ENCODE results near the gene CAMSAP3. TPM values are rescaled to one million over a fixed set of nuclear protein-coding genes. Genes with fewer than 3 reads are reported as not detected.

CAMSAP3 gene
- total and polyA plus RNA-seq, 11 donors: 0.04 to 3.7 (median 0.72) TPM

- H3K27ac ChIP-seq: no peak overlapping the region
- intact Hi-C loops (cut with DNase I): loop anchor here in 1 of 10 donors (10.0 kb wide), 1 partner anchor 98 kb away; no protein-coding TSS in a partner anchor
- WGBS, 4 donors: 86 to 90% (median 88%) methylated on average over 14 of the region's 14 CpGs
- H3K36me3 ChIP-seq: no peaks in the 10 kb centered on the region
- H3K9me3 ChIP-seq: no peaks in the 10 kb centered on the region
- no peak for TF ChIP-seq CTCF (IDR thresholded peaks at IDR 0.05)
- peaks cover 0 to 26% (median 0%) of the 10 kb centered on the region in 9 donors for H3K27me3 ChIP-seq
- no peak for DNase-seq
- peaks cover 0 to 10% (median 0%) of the 10 kb centered on the region in 12 donors for H3K4me1 ChIP-seq
- H3K4me3 ChIP-seq: no peak overlapping the region
- ATAC-seq: no peak
Measured at GRCh38 chr19:7662657-7663056, 67.0 kb downstream of the CAMSAP3 start.

- 59 to 71% (median 70%) methylated on average over 7 of the region's 7 CpGs for WGBS, 4 donors
- no peaks in the 10 kb centered on the region for H3K9me3 ChIP-seq
- no peak for ATAC-seq
Measured at GRCh38 chr19:7663706-7664105, 68.0 kb downstream of the CAMSAP3 start.

GRCh38 chr19:7665076-7665475, 69.4 kb downstream of the CAMSAP3 start:
- Histone ChIP-seq H3K27ac (no peak overlapping the region), H3K4me1 (no peaks in the 10 kb centered on the region), H3K36me3 (no peaks in the 10 kb centered on the region), H3K9me3 (no peaks in the 10 kb centered on the region), H3K27me3 (peaks cover 0 to 35% (median 10%) of the 10 kb centered on the region in 9 donors), H3K4me3 (no peak overlapping the region)
- intact Hi-C loops (cut with DNase I): loop anchor here in 1 of 10 donors (10.0 kb wide), 1 partner anchor 100 kb away; no protein-coding TSS in a partner anchor
- TF ChIP-seq CTCF (IDR thresholded peaks at IDR 0.05): no peak
- TF ChIP-seq POLR2A (IDR thresholded peaks at IDR 0.05): no peak
- DNase-seq (no peak), ATAC-seq (no peak)
- WGBS, 4 donors: 45 to 61% (median 58%) methylated on average over 4 of the region's 4 CpGs

More at GRCh38 chr19:7663706-7664105, 68.0 kb downstream of the CAMSAP3 start:
- no peak for DNase-seq
- TF ChIP-seq CTCF (IDR thresholded peaks at IDR 0.05) (no peak), POLR2A (IDR thresholded peaks at IDR 0.05) (no peak)
- H3K36me3 ChIP-seq: no peaks in the 10 kb centered on the region
- H3K27ac ChIP-seq: no peak overlapping the region
- peaks cover 0 to 28% (median 0%) of the 10 kb centered on the region in 9 donors for H3K27me3 ChIP-seq
- intact Hi-C loops (cut with DNase I): loop anchor here in 1 of 10 donors (10.0 kb wide), 1 partner anchor 99 kb away; no protein-coding TSS in a partner anchor
- no peak overlapping the region for H3K4me3 ChIP-seq
- H3K4me1 ChIP-seq: no peaks in the 10 kb centered on the region

Small RNA genes lying within 50 kb of the gene (microRNA-seq; reads per million reads assigned to microRNA genes)
- gene MIR6792: 0 to 0.77 (median 0) reads per million in 4 donors

Other genes with a start within 250 kb of the CAMSAP3 start
- gene ARHGEF18, start 246.9 kb upstream of the CAMSAP3 start, total RNA-seq: 10 to 100 TPM in 3 of 9 donors, 1 to 10 TPM in 6; 6.5 to 15.1 (median 9.1) TPM
- 10 to 100 TPM in 1 of 2 donors, 1 to 10 TPM in 1; 4.1 to 13.3 TPM for gene ARHGEF18, start 246.9 kb upstream of the CAMSAP3 start, polyA plus RNA-seq
- gene PEX11G, start 106.8 kb upstream of the CAMSAP3 start, total RNA-seq: 1 to 10 TPM in 8 of 9 donors, under 1 TPM in 1; 0.93 to 2.9 (median 1.5) TPM
- gene PEX11G, start 106.8 kb upstream of the CAMSAP3 start, polyA plus RNA-seq: 1 to 10 TPM in 1 of 2 donors, under 1 TPM in 1; 0.55 to 3.4 TPM
- gene ZNF358, start 79.8 kb upstream of the CAMSAP3 start, total RNA-seq: 100 to 1,000 TPM in 1 of 9 donors, 10 to 100 TPM in 8; 62.8 to 128 (median 74.4) TPM
- gene ZNF358, start 79.8 kb upstream of the CAMSAP3 start, polyA plus RNA-seq: 100 to 1,000 TPM in 1 of 2 donors, 10 to 100 TPM in 1; 49.3 to 159 TPM
- 10 to 100 TPM; 12.1 to 49.7 (median 14.9) TPM for gene MCOLN1, start 73.2 kb upstream of the CAMSAP3 start, total RNA-seq
- gene MCOLN1, start 73.2 kb upstream of the CAMSAP3 start, polyA plus RNA-seq: 10 to 100 TPM; 24.6 to 25.2 TPM
- 100 to 1,000 TPM in 1 of 9 donors, 10 to 100 TPM in 8; 41.4 to 105 (median 49.9) TPM for gene PNPLA6, start 60.1 kb upstream of the CAMSAP3 start, total RNA-seq
- gene PNPLA6, start 60.1 kb upstream of the CAMSAP3 start, polyA plus RNA-seq: 10 to 100 TPM; 35.6 to 51.1 TPM
- 10 to 100 TPM; 16.3 to 36.2 (median 23.6) TPM for gene XAB2, start 33.7 kb downstream of the CAMSAP3 start, total RNA-seq
- 10 to 100 TPM; 19.9 to 25.0 TPM for gene XAB2, start 33.7 kb downstream of the CAMSAP3 start, polyA plus RNA-seq
- gene PET100, start 33.9 kb downstream of the CAMSAP3 start, total RNA-seq: 100 to 1,000 TPM in 7 of 9 donors, 10 to 100 TPM in 2; 22.3 to 185 (median 136) TPM
- 100 to 1,000 TPM in 1 of 2 donors, 10 to 100 TPM in 1; 55.4 to 405 TPM for gene PET100, start 33.9 kb downstream of the CAMSAP3 start, polyA plus RNA-seq
- 1 to 10 TPM in 7 of 9 donors, under 1 TPM in 2; 0.54 to 3.0 (median 1.3) TPM for gene PCP2, start 37.9 kb downstream of the CAMSAP3 start, total RNA-seq
- gene PCP2, start 37.9 kb downstream of the CAMSAP3 start, polyA plus RNA-seq: under 1 TPM; 0.62 to 0.65 TPM
- 10 to 100 TPM in 2 of 9 donors, 1 to 10 TPM in 7; 1.2 to 46.7 (median 4.7) TPM for gene STXBP2, start 41.2 kb downstream of the CAMSAP3 start, total RNA-seq
- 1 to 10 TPM; 4.2 to 6.7 TPM for gene STXBP2, start 41.2 kb downstream of the CAMSAP3 start, polyA plus RNA-seq
- gene RETN, start 73.2 kb downstream of the CAMSAP3 start, total RNA-seq: 1 to 10 TPM in 1 of 9 donors, not detected in 8; 2.6 TPM
- gene RETN, start 73.2 kb downstream of the CAMSAP3 start, polyA plus RNA-seq: 1 to 10 TPM; 4.8 to 9.2 TPM
- gene MCEMP1, start 81.2 kb downstream of the CAMSAP3 start, total RNA-seq: 1 to 10 TPM in 1 of 9 donors, under 1 TPM in 5, not detected in 3; 0.16 to 1.4 (median 0.54) TPM
- 1 to 10 TPM in 1 of 2 donors, under 1 TPM in 1; 0.34 to 1.1 TPM for gene MCEMP1, start 81.2 kb downstream of the CAMSAP3 start, polyA plus RNA-seq
- 100 to 1,000 TPM in 4 of 9 donors, 10 to 100 TPM in 5; 65.9 to 124 (median 96.9) TPM for gene TRAPPC5, start 85.0 kb downstream of the CAMSAP3 start, total RNA-seq
- gene TRAPPC5, start 85.0 kb downstream of the CAMSAP3 start, polyA plus RNA-seq: 100 to 1,000 TPM in 1 of 2 donors, 10 to 100 TPM in 1; 60.1 to 170 TPM
- 1 to 10 TPM in 1 of 9 donors, under 1 TPM in 2, not detected in 6; 0.23 to 1.5 (median 0.54) TPM for gene FCER2, start 106.3 kb downstream of the CAMSAP3 start, total RNA-seq
- gene FCER2, start 106.3 kb downstream of the CAMSAP3 start, polyA plus RNA-seq: under 1 TPM; 0.06 to 0.15 TPM
- gene CLEC4G, start 136.2 kb downstream of the CAMSAP3 start, total RNA-seq: 1 to 10 TPM in 4 of 9 donors, under 1 TPM in 4, not detected in 1; 0.29 to 6.4 (median 1.1) TPM
- gene CLEC4G, start 136.2 kb downstream of the CAMSAP3 start, polyA plus RNA-seq: under 1 TPM; 0.22 to 0.38 TPM
- gene CD209, start 151.7 kb downstream of the CAMSAP3 start, total RNA-seq: 10 to 100 TPM in 2 of 9 donors, 1 to 10 TPM in 7; 1.3 to 56.2 (median 5.4) TPM
- gene CD209, start 151.7 kb downstream of the CAMSAP3 start, polyA plus RNA-seq: under 1 TPM; 0.53 to 0.75 TPM
- gene CLEC4M, start 167.4 kb downstream of the CAMSAP3 start, total RNA-seq: not detected
- not detected for gene CLEC4M, start 167.4 kb downstream of the CAMSAP3 start, polyA plus RNA-seq
- 10 to 100 TPM; 18.2 to 41.9 (median 22.1) TPM for gene EVI5L, start 234.4 kb downstream of the CAMSAP3 start, total RNA-seq
- 10 to 100 TPM; 20.5 to 34.7 TPM for gene EVI5L, start 234.4 kb downstream of the CAMSAP3 start, polyA plus RNA-seq

All from heart left ventricle (tissue), 16 donors.